Stomach (tissue), 4 donors: ENCODE measurements around the gene DOCK9.

Experiments used
- EP300 ChIP-seq: sonication (generic); formaldehyde crosslinking; IDR thresholded peaks from one replicate; pipeline ENCODE4 v1.6.1; 2017; ENCODE audit warnings: antibody characterized with exemption
- TF ChIP-seq, protein P1 (sequence below), 7 experiments: fragments of 450-650 bp in 4 of 7; fragments of 200-600 bp in 3 of 7; sonication (generic) in 3 of 7; IDR thresholded peaks; one replicate each; pipeline ENCODE4 v1.5.1; 2016 to 2019; ENCODE audit warnings: antibody characterized with exemption in 7 of 7, control low read depth in 2 of 7, mild to moderate bottlenecking in 1 of 7

DNA sequence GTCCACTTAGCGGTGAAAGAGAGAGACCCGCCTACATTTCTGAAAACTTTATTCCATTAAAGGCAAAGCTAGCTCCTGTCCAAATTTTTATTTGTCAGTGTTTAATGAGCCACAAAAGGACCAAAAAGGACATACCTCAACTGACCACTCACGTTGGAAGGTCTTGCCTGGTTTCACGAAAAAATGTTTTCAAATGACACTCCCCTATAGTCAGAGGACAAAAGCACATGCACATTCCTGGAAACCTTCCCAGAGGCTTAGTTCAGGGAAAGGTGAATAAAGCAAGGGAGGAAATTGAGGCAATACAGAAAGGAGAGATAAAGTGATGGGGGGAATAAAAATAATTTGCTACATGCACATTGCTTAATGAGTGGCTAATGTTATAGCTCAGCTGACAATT lies 55.6 kb downstream of the DOCK9 start:
- TF ChIP-seq EP300: no peak
- TF ChIP-seq, protein P1, sequence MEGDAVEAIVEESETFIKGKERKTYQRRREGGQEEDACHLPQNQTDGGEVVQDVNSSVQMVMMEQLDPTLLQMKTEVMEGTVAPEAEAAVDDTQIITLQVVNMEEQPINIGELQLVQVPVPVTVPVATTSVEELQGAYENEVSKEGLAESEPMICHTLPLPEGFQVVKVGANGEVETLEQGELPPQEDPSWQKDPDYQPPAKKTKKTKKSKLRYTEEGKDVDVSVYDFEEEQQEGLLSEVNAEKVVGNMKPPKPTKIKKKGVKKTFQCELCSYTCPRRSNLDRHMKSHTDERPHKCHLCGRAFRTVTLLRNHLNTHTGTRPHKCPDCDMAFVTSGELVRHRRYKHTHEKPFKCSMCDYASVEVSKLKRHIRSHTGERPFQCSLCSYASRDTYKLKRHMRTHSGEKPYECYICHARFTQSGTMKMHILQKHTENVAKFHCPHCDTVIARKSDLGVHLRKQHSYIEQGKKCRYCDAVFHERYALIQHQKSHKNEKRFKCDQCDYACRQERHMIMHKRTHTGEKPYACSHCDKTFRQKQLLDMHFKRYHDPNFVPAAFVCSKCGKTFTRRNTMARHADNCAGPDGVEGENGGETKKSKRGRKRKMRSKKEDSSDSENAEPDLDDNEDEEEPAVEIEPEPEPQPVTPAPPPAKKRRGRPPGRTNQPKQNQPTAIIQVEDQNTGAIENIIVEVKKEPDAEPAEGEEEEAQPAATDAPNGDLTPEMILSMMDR (IDR thresholded peaks at IDR 0.05): no peak
